Measurements from ENCODE around the gene HTT. TPM values are rescaled to one million over a fixed set of nuclear protein-coding genes. Genes with fewer than 3 reads are reported as not detected.

HTT gene
- total and polyA plus RNA-seq, 2 of the 13 experiments (the other 11 are each of a cell fraction or from before 2014, with no cell fraction given) = 17.5 to 19.5 TPM

DNA sequence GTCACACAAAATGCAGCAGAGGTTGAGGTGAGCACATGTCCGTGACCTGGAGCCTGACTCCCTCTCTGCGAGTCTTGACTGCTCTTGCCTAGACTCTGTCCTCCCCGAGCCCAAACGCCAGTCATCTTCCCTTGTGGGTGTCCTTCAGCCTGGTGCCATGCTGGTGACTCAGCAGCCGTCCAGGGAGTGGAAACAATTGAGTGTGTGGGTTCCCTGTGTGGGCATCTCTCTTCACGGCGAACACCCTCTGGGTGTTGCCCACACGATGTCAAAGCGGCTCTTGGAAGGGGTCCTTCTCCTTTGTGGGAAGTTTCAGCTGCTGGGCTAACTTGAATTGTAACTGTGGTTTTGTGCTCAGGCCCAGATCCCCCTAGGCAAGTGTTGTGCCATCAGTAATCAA is 157.0 kb downstream of the HTT start:
- Histone ChIP-seq H2AFZ (ENCODE audit: low read length) (no peak overlapping the region), H4K20me1 (ENCODE audit: insufficient read depth, low read length) (no peaks in the 10 kb centered on the region), H3K9me3 (ENCODE audit: low read length) (no peaks in the 10 kb centered on the region), H3K4me1 (ENCODE audit: insufficient read depth, low read length) (peaks cover 17% of the 10 kb centered on the region), H3K4me2 (ENCODE audit: low read depth, low read length) (no peak overlapping the region), H3K27me3 (ENCODE audit: control insufficient read depth in 1 of 2, insufficient read depth in 2 of 2, low read length in 2 of 2) (no peaks in the 10 kb centered on the region), H3K36me3 (replicated peaks in 1 of 2; ENCODE audit: control insufficient read depth in 1 of 2, insufficient read depth in 2 of 2, low read length in 2 of 2) (peaks cover 39 to 72% of the 10 kb centered on the region in 2 experiments), H3K27ac (ENCODE audit: extremely low read length, insufficient read depth, low read length) (no peak overlapping the region), H3K4me3 (replicated peaks in 1 of 3; ENCODE audit: insufficient read depth in 1 of 3, low read depth in 2 of 3, low read length in 3 of 3) (no peak overlapping the region), H3K9ac (ENCODE audit: insufficient read depth, low read depth, low read length) (no peak overlapping the region), H3K79me2 (ENCODE audit: insufficient read depth, low read length) (no peaks in the 10 kb centered on the region)
- intact Hi-C loops (cut with micrococcal nuclease; ENCODE audit: unreplicated experiment) = no loop called here
- DNase-seq (ENCODE audit: low spot score) = no peak
- 95% methylated on average over 7 of the region's 9 CpGs for WGBS (ENCODE audit: low lambda C conversion rate)
- ChIA-PET POLR2A (no interaction called here), CTCF (ENCODE audit: low intra/inter-chr PET ratio, low total read pairs) (no interaction called here)
- no peak for TF ChIP-seq ZNF468 (CRISPR knock-in tag; IDR thresholded peaks at IDR 0.05)
- TF ChIP-seq ZNF317 (CRISPR knock-in tag; IDR thresholded peaks at IDR 0.05) = no peak
- TF ChIP-seq PATZ1 (CRISPR knock-in tag; IDR thresholded peaks at IDR 0.05) = no peak
- no peak for TF ChIP-seq FOXP4 (CRISPR knock-in tag; IDR thresholded peaks at IDR 0.05)
- TF ChIP-seq ZNF382 (CRISPR knock-in tag; IDR thresholded peaks at IDR 0.05; ENCODE audit: borderline replicate concordance) = no peak
- no peak for TF ChIP-seq NR2F1 (CRISPR knock-in tag; IDR thresholded peaks at IDR 0.05)
- no peak for TF ChIP-seq ZFP36 (IDR thresholded peaks at IDR 0.05; ENCODE audit: borderline replicate concordance, low read depth, low read length, partially characterized antibody)
- no peak for TF ChIP-seq FOXO4 (CRISPR knock-in tag; conservative IDR thresholded peaks at IDR 0.05)
- TF ChIP-seq LCORL (IDR thresholded peaks at IDR 0.05) = no peak
- TF ChIP-seq LCORL (CRISPR knock-in tag; IDR thresholded peaks at IDR 0.05) = no peak
- TF ChIP-seq SMAD1 (CRISPR knock-in tag; IDR thresholded peaks at IDR 0.05; ENCODE audit: borderline replicate concordance, low read depth) = no peak
- in situ Hi-C loops (cut with HindIII; ENCODE audit: extremely low pct_ligation_motif_present, low pct_unique_long_range_greater_than_20kb) = no loop called here
- no peak for ATAC-seq
- no TSS peak for BruUV-seq (replicated peaks)
- no peak for FAIRE-seq

Measured in HepG2 (cell line).